Measurements from ENCODE around the gene RIOX2. TPM values are rescaled to one million over a fixed set of nuclear protein-coding genes. Genes with fewer than 3 reads are reported as not detected.
A peak's percentile ranks its signal among the peaks of the same experiment; 100 is the strongest.
"Not testable (repeated sequence)": the region's sequence is repeated elsewhere in the genome, so short reads cannot be mapped to it uniquely, and the experiment has no call there.

Gene RIOX2
- total RNA-seq, 1 donor from 2014 or later, result 34.8 TPM

DNA sequence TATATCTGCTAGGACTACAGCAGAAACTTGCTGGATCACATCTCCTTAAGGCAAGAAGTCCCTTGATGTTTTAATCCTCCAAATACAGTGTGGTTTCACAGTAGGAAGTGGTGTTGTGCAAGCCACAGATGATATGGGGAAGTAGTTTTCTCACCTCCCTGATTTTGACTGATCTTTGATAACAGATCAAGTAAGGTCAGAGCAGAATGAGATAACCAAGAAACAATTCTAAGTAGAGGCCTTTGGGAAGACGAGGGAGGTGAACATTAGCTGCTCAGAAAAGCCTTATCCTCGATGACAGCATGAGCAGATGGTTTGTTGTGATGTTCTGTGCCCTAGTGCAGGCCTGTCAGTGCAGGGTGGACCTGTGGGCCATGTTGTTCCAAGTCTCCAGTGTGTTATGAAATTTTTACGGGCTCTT is 61.3 kb downstream of the RIOX2 start:
- DNase-seq (no peak), ATAC-seq (ENCODE audit: low read depth) (no peak)
- H3K4me3 Mint-ChIP-seq, result no peak overlapping the region
- TF ChIP-seq, protein P1, sequence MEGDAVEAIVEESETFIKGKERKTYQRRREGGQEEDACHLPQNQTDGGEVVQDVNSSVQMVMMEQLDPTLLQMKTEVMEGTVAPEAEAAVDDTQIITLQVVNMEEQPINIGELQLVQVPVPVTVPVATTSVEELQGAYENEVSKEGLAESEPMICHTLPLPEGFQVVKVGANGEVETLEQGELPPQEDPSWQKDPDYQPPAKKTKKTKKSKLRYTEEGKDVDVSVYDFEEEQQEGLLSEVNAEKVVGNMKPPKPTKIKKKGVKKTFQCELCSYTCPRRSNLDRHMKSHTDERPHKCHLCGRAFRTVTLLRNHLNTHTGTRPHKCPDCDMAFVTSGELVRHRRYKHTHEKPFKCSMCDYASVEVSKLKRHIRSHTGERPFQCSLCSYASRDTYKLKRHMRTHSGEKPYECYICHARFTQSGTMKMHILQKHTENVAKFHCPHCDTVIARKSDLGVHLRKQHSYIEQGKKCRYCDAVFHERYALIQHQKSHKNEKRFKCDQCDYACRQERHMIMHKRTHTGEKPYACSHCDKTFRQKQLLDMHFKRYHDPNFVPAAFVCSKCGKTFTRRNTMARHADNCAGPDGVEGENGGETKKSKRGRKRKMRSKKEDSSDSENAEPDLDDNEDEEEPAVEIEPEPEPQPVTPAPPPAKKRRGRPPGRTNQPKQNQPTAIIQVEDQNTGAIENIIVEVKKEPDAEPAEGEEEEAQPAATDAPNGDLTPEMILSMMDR (IDR thresholded peaks at IDR 0.05), result no peak
- POLR2A ChIA-PET, result no interaction called here
- no peaks in the 10 kb centered on the region for H3K27me3 Mint-ChIP-seq
- intact Hi-C loops (cut with micrococcal nuclease), result no loop called here
- no peaks in the 10 kb centered on the region for H3K36me3 Mint-ChIP-seq (ENCODE audit: low read depth)
- H3K4me1 Mint-ChIP-seq, result peaks cover 8% of the 10 kb centered on the region
- H3K9me3 Mint-ChIP-seq, result no peaks in the 10 kb centered on the region
- no peak overlapping the region for H3K27ac Mint-ChIP-seq
- CTCF ChIA-PET, result no interaction called here

DNA sequence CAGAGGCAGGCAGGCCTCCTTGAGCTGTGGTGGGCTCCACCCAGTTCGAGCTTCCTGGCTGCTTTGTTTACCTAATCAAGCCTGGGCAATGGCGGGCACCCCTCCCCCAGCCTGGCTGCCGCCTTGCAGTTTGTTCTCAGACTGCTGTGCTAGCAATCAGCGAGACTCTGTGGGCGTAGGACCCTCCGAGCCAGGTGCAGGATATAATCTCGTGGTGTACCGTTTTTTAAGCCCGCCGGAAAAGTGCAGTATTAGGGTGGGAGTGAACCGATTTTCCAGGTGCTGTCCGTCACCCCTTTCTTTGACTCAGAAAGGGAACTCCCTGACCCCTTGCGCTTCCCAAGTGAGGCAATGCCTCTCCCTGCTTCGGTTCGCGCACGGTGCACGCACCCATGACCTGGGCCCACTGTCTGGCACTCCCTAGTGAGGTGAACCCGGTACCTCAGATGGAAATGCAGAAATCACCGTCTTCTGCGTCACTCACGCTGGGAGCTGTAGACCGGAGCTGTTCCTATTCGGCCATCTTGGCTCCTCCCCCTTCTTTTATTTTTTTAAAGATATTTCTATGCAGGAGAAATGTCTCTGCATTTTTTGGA is 61.9 kb downstream of the RIOX2 start:
- peak overlapping the region; percentile 32 for H3K4me3 Mint-ChIP-seq
- H3K36me3 Mint-ChIP-seq (ENCODE audit: low read depth); POLR2A ChIA-PET; CTCF ChIA-PET; H3K27me3 Mint-ChIP-seq; intact Hi-C loops (cut with micrococcal nuclease); ATAC-seq (ENCODE audit: low read depth); H3K9me3 Mint-ChIP-seq; DNase-seq; H3K27ac Mint-ChIP-seq; H3K4me1 Mint-ChIP-seq: not testable (repeated sequence)

DNA sequence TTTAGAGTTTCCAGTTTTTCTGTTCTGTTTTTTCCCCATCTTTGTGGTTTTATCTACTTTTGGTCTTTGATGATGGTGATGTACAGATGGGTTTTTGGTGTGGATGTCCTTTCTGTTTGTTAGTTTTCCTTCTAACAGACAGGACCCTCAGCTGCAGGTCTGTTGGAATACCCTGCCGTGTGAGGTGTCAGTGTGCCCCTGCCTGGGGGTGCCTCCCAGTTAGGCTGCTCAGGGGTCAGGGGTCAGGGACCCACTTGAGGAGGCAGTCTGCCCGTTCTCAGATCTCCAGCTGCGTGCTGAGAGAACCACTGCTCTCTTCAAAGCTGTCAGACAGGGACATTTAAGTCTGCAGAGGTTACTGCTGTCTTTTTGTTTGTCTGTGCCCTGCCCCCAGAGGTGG is 62.4 kb downstream of the RIOX2 start:
- intact Hi-C loops (cut with micrococcal nuclease); H3K4me1 Mint-ChIP-seq; H3K4me3 Mint-ChIP-seq; H3K36me3 Mint-ChIP-seq (ENCODE audit: low read depth); CTCF ChIA-PET; H3K9me3 Mint-ChIP-seq; H3K27me3 Mint-ChIP-seq; ATAC-seq (ENCODE audit: low read depth); H3K27ac Mint-ChIP-seq; DNase-seq; POLR2A ChIA-PET: not testable (repeated sequence)

DNA sequence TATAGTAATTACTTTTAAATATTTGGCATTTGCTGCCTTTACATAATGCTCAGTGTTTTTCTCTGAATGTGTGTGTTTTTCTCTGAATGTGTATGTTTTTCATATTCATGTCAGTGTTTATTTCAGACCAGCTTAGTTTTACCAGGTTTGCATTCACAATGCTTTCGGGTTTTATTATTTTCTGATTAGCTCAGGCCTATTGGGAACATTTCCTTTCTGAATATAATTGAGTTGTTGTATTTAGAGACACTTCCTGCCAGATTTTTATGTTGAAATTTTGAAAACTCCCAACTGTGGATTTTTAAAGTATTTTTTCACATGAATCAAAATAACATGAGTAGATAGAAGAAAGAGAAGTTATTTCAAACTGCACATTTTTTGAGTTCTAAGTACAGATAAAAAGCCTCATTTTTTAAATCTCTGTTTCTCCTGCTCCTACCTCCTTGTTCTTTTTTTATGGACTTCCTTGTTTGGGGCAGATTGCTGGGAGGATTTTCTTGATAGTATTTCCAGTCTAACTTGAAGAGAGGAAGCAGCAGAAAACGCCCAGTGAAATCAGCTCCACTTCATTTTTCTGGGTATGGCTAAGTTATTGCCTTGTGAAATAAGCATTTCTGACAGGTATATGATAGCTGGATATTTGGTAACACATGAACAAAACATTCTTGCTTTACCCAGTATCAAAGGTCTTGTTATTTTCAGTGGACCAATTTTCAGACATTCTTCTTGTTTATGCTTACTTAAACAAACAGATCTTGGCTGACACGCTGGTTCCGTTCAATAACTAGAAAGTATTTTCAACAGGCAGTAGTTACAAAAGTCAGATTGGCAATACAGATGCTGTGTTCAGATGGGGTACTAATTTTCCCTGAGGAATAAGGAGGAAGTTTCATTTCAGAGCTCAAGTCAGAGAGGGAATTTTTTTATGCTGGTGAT is 70.7 kb downstream of the RIOX2 start:
- no peaks in the 10 kb centered on the region for H3K4me1 Mint-ChIP-seq
- H3K36me3 Mint-ChIP-seq (ENCODE audit: low read depth), result no peaks in the 10 kb centered on the region
- no peak for DNase-seq
- ChIA-PET POLR2A (no interaction called here), CTCF (no interaction called here)
- ATAC-seq (ENCODE audit: low read depth), result no peak
- TF ChIP-seq, protein P1 (IDR thresholded peaks at IDR 0.05), result no peak
- H3K9me3 Mint-ChIP-seq, result no peaks in the 10 kb centered on the region
- no peaks in the 10 kb centered on the region for H3K27me3 Mint-ChIP-seq
- intact Hi-C loops (cut with micrococcal nuclease), result no loop called here
- no peak overlapping the region for H3K27ac Mint-ChIP-seq
- no peak overlapping the region for H3K4me3 Mint-ChIP-seq

DNA sequence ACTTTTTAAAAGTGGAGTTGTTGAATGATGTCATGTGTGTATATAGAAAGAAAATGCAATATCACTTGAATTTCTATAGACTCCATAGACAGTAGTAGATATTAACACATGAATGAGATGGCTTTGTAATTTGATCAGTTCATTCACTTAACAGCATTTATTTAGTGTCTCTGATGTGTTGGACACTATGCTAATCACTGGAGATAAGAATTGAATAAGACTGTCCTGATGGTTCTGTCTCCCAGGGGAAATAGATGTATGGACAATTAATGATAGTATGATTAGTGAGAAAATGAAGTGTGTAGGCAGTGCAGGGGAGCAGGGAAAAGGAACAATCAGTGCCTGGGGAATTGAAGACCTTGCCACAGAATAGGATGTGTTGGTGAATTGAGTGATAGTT is 72.9 kb downstream of the RIOX2 start:
- TF ChIP-seq, protein P1 (IDR thresholded peaks at IDR 0.05), result no peak
- H3K4me3 Mint-ChIP-seq, result no peak overlapping the region
- no peak overlapping the region for H3K27ac Mint-ChIP-seq

DNA sequence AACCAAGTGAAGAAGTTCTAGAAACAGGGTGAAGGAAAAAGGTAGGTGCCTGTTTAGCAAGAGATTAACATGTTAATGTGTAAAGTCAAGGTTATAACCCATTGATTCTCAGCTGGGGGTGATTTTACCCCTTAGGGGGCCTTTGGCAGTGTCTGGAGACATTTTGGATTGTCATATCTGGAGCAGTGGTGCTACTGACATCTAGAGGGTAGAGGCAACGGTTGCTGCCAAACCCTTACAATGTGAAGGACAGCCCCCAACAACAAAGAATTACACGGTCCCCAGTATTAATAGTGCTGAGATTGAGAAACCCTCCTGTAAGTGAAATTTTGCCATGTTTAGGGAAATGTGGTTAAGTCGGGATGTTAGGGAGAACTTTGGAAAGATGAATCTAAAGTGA is 75.7 kb downstream of the RIOX2 start:
- Mint-ChIP-seq H3K27ac (no peak overlapping the region), H3K4me1 (peaks cover 11% of the 10 kb centered on the region), H3K36me3 (ENCODE audit: low read depth) (no peaks in the 10 kb centered on the region), H3K9me3 (no peaks in the 10 kb centered on the region), H3K27me3 (no peaks in the 10 kb centered on the region), H3K4me3 (no peak overlapping the region)
- no peak for DNase-seq
- ChIA-PET POLR2A (no interaction called here), CTCF (no interaction called here)
- ATAC-seq (ENCODE audit: low read depth), result no peak
- TF ChIP-seq, protein P1 (IDR thresholded peaks at IDR 0.05), result no peak
- intact Hi-C loops (cut with micrococcal nuclease), result no loop called here

More for the DNA sequence above, 72.9 kb downstream of the RIOX2 start:
- Mint-ChIP-seq H3K36me3 (ENCODE audit: low read depth) (no peaks in the 10 kb centered on the region), H3K4me1 (peaks cover 11% of the 10 kb centered on the region), H3K9me3 (no peaks in the 10 kb centered on the region), H3K27me3 (no peaks in the 10 kb centered on the region)
- ChIA-PET CTCF (no interaction called here), POLR2A (no interaction called here)
- ATAC-seq (ENCODE audit: low read depth) (no peak), DNase-seq (no peak)
- intact Hi-C loops (cut with micrococcal nuclease), result no loop called here

All from activated B cell treated with CpG ODN at 0.5 μM for 24 hours (primary cell).